Measurements from ENCODE around the gene NGLY1.

NGLY1 gene

DNA sequence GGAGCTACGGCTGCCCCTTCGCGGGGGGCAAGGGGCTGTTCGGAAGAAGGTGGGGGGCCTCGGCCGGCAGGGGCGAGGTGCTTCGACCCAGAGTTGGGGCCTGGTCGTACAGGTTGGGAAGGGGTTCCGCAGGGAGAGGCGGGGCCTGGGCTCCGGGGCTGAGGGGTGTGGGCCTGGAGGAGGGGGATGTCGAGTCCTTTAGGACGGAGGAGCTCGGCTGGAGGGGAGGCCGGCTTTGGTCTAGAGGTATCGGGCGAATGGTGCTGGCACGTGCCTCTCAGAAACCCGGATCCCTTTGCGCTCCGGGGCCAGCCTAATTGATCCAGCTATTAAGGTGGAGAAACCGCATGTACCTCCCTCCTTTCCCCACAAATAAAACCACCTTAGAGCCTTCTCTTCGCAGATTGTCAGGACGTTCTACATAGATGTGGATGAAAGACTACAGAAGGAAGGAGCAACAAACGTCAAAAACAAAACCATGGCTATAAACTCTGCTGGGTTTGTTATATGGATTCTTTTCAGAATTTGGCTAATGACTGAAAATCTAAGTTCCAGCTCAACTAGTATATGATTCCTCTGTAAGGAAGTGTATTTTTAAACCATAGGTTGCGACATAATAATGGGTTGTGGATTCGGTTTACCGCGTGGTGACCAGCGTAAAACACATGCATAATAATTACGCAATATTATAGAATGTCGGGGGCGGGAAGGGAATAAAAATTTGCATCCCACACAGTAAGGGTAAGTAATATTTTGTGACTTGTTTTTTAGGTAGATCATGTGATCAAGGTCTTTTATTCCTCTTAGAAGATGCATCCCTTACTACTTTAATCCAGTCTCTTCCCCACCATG, 644 bp upstream of the NGLY1 start:
- peak; percentile 1 for DNase-seq

- DNase-seq = no peak
These were observed 656 bp downstream of the NGLY1 start for GRCh38 chr3:25782636-25782937.

DNA sequence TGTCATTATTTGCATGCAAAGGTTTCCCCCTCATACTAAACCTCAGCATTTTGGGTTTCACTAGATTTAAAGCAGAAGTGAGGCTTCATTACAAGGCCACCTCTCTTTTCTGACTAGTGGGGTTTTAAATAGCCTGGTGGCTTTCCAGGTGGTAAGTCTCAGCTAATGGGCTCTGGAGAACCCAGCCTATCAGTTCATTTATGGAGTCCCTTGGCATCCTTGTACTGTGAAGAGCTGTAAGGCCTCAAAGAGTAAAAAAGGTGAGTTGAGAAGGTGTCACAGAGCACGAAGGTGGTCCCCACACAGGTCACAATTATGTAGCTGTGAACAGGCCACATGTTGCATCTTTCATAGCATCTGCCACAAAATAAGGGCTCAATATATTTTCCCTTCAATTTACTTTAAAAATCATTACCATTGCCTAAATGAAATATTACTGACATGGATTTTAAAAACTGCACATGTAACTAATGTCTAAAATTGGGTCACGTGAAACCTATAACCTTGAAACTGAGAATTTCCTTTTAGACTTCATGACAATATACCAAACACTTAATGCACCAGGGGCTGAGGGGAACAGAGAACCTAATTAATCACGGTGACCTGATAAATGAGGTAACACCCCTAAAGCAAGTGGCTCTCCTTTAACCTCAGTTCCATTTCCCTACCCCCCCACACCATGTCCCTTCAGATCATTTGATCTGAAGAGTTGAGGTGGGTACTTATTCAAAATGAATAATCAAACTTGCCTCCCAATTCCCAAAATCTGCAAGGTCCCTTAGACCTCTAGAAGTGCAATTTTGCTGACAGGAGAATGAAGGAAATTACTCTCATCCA, 1.3 kb downstream of the NGLY1 start:
- DNase-seq = no peak

- no peak for DNase-seq
These were observed 2.0 kb downstream of the NGLY1 start for GRCh38 chr3:25781145-25781757.

GRCh38 chr3:25780618-25781017, 2.6 kb downstream of the NGLY1 start:
- DNase-seq = no peak

- no peak for DNase-seq
These were observed 7.3 kb downstream of the NGLY1 start for GRCh38 chr3:25775936-25776335.

- DNase-seq = no peak
These were observed 14.4 kb downstream of the NGLY1 start for GRCh38 chr3:25768851-25769250.

DNA sequence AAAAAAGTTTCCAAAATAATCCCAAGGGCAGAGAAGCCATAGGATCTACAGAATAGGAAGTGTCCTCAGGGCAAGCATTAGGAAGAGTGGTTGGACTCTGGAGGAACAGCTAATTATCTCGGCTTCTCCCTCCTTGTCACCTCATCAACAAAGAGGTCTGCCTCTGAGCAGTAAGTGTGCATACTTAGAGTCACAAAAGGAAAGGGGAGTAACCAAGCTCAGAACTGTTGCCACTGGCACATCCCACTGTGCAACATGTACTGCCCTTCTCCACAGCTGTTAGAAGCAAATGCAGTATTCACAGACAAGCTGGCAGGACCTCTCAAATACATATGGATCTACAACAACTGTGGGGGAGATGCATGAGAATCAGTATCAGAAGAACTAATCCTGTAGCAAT, 31.5 kb downstream of the NGLY1 start:
- DNase-seq = no peak

- no peak for DNase-seq
These were observed 32.2 kb downstream of the NGLY1 start for GRCh38 chr3:25751048-25751447.

GRCh38 chr3:25749031-25749581, 34.1 kb downstream of the NGLY1 start:
- no peak for DNase-seq

- DNase-seq = no peak
These were observed 35.1 kb downstream of the NGLY1 start for GRCh38 chr3:25748189-25748588.

GRCh38 chr3:25747033-25747432, 36.2 kb downstream of the NGLY1 start:
- no peak for DNase-seq

- no peak for DNase-seq
These were observed 38.8 kb downstream of the NGLY1 start for GRCh38 chr3:25744470-25744869.

DNA sequence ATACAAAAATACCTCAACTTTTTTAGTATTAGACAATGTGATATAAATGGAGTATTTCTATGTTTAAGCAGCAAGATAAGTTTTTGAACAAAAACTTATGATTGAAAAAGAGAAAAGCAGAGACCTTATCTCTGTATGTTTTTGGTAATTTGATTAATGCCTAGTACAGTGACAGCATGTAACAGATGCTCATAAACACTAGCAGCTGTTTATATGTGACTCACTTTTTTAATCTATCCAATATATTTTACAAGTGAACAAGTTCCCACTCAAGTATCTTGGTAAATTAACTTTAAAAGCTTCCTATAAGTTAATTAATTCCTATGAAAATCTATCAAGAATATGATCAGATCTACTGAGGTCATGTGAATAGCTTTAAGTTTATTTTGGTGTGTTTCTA, 55.1 kb downstream of the NGLY1 start:
- DNase-seq = no peak

DNA sequence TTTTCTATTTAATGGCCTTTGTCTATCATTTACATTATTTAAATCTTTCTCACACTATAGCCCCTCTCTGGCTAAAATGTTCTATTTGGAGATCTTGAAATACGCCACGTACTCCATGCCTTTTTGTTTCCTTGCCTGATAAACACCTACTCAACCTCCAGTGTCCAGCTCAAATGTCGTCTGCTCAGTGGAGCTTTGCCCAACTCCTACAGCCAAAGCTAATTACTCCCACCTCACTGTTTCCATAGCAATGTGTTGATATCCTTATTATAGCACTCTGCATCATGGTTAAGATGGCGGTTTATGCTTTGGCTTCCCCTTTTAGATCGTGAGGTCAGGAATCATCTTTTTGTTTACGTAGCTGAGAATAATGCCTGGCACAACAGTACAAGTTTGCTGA, 55.9 kb downstream of the NGLY1 start:
- no peak for DNase-seq

GRCh38 chr3:25725810-25726209, 57.4 kb downstream of the NGLY1 start:
- DNase-seq = no peak

DNA sequence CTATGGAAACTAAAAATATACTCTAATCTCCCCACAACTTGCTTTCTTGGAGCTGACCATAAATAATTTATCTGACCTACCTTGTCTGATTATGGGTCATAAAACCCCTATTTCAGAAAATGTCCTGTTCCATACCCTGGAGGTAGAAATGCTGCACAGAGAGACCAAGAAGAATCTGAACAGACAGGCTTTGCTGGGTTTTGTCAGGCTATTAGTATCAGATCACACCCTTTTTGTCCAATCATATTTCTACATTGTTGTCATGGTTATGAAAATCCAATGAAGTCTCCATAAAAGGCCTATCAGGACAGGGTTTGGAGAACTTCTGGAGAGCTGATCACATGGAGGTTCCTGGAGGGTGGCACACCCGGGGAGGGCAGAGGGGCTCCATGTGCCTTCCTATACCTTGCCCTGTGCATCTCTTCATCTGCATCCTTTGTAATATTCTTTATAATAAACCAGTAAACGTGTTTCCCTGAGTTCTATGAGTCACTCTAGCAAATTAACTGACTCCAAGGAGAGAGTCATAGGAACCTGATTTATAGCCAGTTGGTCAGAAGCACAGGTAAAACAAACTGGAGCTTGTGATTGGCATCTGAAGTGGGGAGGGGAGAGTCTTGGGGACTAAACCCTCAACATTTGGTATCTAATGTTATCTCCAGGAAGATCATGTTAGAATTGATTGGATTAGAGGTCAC, 58.1 kb downstream of the NGLY1 start:
- DNase-seq = no peak

GRCh38 chr3:25723802-25724201, 59.4 kb downstream of the NGLY1 start:
- DNase-seq = no peak

DNA sequence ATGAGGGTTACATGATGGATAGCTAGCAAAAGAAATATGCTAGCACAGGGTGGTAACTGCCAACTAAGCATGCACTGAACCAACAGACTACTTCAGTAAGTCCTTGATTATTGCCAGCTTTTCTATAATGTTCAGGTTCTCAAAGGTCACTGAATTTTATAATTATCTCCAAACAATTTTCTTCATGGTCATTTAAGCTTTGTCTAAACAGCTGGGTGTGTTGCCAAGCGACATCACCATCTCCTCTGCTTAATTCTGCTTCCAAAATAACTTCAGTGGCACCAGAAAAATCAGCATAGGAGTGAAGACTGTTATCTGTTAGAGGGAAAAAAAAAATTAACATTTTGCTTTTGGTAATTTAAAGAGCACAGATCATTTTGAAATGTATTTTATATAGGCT, 63.9 kb downstream of the NGLY1 start:
- no peak for DNase-seq

DNA sequence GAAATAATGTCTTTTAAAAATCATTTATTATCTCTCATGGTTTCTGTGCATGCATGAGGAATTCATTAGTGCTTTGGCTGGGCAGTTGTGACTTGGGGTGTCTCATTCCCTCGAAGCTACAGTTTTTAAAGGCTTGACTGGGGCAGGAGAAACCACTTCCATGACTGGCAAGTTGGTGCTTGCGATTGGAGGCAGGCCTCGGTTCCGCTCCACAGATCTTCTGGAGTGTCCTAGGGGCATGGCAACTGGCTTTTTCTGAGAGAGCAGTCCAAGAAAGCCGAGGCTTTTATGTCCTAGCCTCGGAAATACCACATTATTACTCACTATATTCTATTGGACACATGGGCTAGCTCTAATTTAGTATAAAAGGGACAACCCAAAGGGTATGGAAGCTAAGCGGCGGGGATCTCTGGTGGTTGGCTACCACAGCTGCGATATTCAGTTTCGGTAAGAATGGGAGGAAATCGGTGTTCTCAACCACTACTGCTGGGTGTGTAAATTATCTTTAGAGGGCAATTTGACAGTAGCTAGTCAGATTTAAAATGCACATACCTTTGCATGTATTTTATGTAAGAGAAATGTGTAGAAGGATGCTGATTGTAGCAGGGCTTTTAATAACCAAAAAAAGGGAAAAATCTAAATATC, 69.8 kb downstream of the NGLY1 start:
- DNase-seq = no peak

DNA sequence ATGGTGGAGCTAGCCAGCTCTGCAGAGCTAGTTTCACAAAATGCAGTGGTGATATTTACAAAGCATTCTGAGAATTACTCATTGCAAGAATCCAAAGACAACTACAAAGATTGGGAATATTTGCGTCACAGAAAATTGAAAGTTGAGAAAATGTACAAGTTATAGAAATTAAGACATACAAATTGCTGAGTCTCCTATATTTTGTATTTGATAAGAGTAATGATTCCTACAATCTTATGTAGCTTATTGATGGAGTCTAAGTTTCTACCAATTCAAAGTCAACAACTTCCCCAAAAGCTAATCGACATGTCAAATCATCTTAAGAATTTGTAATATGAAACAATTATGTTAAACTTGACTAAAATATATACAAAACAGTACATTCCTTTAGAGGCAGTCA, 72.2 kb downstream of the NGLY1 start:
- DNase-seq = no peak

- no peak for DNase-seq
These were observed 75.2 kb downstream of the NGLY1 start for GRCh38 chr3:25708036-25708435.
